NB4 (cell line): Measurements from ENCODE around the gene AGT.

Source experiments
- DNase-seq: peaks from one replicate; pipeline ENCODE4 v3.0.0; 2010; ENCODE audit warnings: low read depth
- H3K4me3 ChIP-seq: one replicate; pipeline ENCODE4 v1.5.1; 2011; ENCODE audit warnings: mild to moderate bottlenecking, low read depth, low read length, moderate library complexity
- CTCF ChIP-seq: IDR thresholded peaks from one replicate; pipeline ENCODE4 v1.5.1; 2012; ENCODE audit warnings: low read depth, low read length
- MAX ChIP-seq: IDR thresholded peaks from 2 replicates; pipeline ENCODE4 v1.6.1; 2011; ENCODE audit warnings: low read depth, low read length
- MYC ChIP-seq: IDR thresholded peaks from 2 replicates; pipeline ENCODE4 v1.6.1; 2011; ENCODE audit warnings: low read depth, low read length
- POLR2A ChIP-seq: IDR thresholded peaks from 2 replicates; pipeline ENCODE4 v1.6.1; 2011; ENCODE audit warnings: mild to moderate bottlenecking; ENCODE audit not compliant: insufficient read length; ENCODE audit errors: extremely low read depth

AGT gene

DNA sequence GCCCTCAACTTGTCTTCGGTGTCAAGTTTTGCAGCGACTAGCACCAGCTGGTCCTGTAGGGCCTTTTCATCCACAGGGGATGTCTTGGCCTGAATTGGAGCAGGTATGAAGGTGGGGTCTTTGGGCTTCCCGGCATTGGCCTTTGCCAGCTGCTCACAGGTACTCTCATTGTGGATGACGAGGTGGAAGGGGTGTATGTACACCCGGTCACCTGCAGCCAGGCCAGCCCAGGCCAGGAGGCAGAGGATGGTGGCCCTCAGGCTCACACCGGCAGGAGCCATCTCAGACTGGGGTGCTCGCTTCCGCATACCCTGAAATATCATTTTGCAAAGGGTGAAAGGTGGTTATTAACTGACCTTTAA is 3.4 kb downstream of the AGT start:
- DNase-seq, result no peak
- no peak overlapping the region for H3K4me3 ChIP-seq
- TF ChIP-seq MYC (no peak), POLR2A (no peak), MAX (no peak), CTCF (no peak)

DNA sequence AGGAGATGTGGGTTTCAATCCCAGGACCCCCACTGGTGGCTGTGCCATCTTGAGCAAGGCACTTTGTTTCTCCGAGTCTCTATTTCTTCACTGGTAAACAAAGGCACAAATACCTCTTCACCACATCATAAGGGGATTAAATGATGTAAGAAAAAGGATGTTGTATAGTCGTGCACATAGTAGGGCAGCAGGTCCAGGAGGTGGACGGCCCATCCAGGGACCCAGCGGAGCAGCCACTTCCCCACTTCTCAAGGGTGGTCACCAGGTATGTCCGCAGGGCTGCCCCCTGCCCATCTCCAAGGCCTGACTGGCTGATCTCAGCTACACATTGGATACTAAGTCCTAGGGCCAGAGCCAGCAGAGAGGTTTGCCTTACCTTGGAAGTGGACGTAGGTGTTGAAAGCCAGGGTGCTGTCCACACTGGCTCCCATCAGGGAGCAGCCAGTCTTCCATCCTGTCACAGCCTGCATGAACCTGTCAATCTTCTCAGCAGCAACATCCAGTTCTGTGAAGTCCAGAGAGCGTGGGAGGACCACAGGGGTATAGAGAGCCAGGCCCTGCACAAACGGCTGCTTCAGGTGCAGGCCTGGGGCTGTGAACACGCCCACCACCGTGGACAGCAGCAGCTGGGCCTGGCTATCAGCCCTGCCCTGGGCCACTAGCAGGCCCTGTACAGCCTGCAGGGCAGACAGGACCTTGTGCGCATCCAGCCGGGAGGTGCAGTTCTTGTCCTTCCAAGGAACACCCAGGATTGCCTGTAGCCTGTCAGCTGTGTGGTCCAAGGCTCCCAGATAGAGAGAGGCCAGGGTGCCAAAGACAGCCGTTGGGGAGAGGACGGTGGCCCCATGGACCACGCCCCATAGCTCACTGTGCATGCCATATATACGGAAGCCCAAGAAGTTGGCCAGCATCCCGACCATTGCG is 4.0 kb downstream of the AGT start:
- no peak overlapping the region for H3K4me3 ChIP-seq
- DNase-seq, result no peak
- TF ChIP-seq CTCF, result no peak
- TF ChIP-seq MYC, result no peak
- no peak for TF ChIP-seq MAX
- TF ChIP-seq POLR2A, result no peak

DNA sequence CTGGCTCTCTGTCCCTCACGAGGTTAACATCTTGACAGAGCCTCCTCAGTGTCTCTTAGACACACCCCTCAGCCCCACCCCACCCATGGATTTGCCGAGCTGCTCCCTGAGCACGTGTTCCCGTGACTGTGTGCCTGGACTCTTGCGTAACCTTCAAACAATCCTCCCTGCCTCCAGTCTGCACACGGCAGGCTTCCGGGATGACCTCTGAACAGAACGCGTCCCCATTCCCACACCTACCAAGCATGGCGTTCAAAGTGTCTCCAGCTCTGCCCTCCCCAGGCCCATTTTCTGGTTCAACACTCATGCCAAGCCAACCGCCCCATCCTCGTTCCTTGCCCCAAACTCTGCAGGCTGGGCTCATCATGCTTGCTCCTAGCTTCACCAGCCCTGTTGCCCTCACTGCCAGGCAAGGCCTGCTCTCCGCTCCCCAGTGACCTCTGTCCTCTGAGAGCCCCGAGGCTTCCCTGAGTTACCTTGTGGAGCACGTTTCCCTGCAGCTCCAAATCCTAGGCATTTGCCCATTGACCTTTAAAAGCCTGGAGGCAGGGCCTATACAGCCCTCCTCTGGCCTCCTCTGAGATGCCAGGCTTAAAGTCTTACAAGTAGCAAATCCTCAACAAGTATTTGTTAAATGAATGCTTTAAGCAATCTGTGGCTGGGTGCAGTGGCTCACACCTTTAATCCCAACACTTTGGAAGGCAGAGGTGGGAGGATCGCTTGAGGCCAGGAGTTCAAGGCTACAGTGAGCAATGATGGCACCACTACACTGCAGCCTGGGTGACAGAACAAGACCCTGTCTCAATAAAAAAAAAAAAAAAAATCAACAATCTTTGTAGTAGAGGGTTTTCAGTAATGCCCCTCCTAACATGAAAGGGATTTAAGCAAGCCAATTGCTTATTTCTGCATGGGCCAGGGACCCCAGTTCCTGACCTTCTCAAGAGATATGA is 5.0 kb downstream of the AGT start:
- peak; percentile 8 for DNase-seq
- TF ChIP-seq CTCF (no peak), MYC (no peak), MAX (no peak), POLR2A (no peak)
- no peak overlapping the region for H3K4me3 ChIP-seq

DNA sequence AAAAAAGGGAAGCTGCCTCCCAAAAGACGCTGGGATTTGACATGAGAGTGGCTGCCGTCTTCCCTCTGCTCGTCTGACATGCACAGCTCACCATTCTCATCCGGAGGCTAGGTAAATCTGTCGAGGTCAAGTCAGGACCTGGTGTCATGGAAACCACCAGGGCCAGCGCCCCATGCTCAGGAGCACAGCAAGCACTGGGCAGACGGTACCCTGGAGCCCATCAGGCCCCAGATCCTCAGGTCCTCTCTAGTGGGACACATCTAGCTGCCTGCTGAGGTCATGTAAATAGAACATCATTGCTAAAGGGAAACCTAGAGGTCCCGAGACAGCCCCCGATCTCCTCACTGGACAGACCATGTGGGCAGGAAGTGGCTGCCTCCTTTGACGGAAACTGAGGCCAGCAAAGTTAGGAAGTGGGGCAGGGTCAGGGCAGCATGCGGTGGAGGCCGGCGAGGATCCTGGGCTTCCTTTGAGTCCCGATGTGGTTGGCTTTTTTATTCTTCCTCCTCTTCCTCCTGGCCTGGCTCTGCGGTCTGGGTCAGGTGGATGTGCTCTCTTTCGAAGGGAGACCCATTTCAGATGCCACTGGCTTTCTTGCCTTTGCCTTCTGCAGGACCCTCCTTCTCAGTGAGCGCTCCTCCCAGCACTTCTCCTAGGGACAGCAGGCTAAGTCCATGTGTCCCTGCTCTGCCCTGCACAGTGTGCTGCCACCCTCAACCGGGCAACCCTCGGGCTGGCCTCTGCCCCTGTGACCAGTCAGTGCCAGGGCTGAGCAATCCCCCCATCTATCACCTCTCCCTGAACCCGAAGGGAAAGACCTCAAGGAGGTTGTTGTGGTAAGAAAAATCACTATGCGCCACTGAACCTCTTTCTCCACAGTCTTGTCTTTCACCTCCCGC is 5.9 kb downstream of the AGT start:
- DNase-seq, result no peak
- H3K4me3 ChIP-seq, result no peak overlapping the region
- TF ChIP-seq POLR2A, result no peak
- TF ChIP-seq CTCF, result no peak
- no peak for TF ChIP-seq MAX
- no peak for TF ChIP-seq MYC

- no peak for DNase-seq
Observed at GRCh38 chr1:230706887-230707731, 6.8 kb downstream of the AGT start.

More at GRCh38 chr1:230706887-230707731, 6.8 kb downstream of the AGT start:
- H3K4me3 ChIP-seq, result no peak overlapping the region
- TF ChIP-seq MAX (no peak), MYC (no peak), CTCF (no peak), POLR2A (no peak)
